ENCODE results near the gene PAX6.

Gene PAX6

DNA sequence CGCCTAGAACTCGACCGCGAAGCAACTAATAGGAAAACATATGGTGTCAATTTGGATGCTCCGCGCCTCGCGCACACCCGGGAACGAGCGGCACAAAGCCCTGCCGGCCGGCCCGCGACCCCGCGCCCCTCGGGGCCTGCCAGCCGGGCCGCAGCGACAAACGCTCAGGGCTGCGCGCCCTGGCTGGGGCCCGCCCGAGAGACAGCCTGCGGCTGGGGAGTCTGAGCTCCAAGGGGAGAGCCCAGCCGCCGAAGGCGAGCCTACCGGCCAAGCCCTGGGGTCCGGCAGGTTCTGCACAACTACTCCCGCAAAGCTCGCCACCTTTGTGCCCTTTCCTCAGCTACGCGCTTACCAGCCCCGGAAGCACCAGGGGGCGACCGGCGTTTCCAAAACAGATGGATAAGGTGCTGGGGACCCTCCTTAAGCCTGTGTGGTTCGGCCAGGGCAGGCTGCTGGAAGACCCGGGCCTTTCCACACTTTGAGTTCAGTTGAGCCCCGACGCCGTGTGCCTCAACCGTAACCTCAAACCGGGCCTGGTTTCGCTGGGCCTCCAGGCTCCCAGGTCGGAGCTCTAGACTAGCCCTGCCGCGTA, 6.0 kb downstream of the PAX6 start:
- Histone ChIP-seq H3K27ac (replicated peaks) (no peak overlapping the region), H3K4me3 (replicated peaks; ENCODE audit: insufficient read depth, low read length) (no peak overlapping the region), H3K27me3 (ENCODE audit: insufficient read depth, poor library complexity, severe bottlenecking) (peaks cover 90% of the 10 kb centered on the region)
- TF ChIP-seq POLR2AphosphoS5 (IDR thresholded peaks at IDR 0.05; ENCODE audit: low read depth) (no peak), CTCF (IDR thresholded peaks at IDR 0.05; ENCODE audit: insufficient read depth, low read length) (no peak), SPI1 (IDR thresholded peaks at IDR 0.05; ENCODE audit: borderline replicate concordance, low read depth) (no peak), REST (IDR thresholded peaks at IDR 0.05; ENCODE audit: insufficient replicate concordance, low read depth) (no peak), GABPA (IDR thresholded peaks at IDR 0.05; ENCODE audit: low read depth) (no peak)
- DNase-seq (ENCODE audit: low read depth in 1 of 2, low spot score in 1 of 2): no peak

DNA sequence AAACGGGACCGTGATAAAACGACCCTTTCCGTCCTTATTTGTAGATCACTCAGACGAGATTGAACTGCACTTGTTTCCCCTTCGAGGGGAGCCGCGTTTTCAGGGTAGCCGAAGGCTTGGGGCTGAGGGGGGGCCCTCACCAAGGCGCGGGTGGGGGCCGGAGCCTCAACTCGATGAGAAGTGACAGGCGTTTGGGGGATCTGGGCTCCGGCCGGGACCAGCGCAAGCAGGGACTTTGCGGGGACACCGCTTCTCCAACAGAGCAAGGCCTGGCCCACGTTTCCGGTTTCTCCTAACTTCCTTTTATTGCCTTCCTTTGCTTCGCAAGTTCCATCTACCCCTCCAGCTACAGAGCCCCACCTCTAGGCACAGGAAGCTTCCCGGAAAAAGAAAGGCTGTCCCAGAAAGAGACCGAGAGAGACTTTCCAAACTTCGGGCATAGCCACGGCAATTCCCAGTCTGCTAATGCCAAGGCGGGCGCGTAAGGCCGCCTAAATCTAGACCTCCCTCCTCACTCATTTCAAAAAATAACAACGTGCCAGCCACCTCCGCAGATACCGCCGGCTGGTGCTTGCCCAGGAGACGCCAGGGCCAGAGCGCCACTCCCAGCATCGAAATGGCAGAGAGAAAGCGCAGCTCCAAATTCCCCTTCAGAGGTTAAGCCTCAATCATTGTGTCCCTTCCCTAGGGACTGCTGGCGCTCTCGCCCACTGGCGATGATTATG, 6.6 kb downstream of the PAX6 start:
- DNase-seq (ENCODE audit: low read depth in 1 of 2, low spot score in 1 of 2): peak in 1 of 2 experiments; percentile 36
- no peak for TF ChIP-seq CTCF (IDR thresholded peaks at IDR 0.05; ENCODE audit: insufficient read depth, low read length)
- no peak for TF ChIP-seq REST (IDR thresholded peaks at IDR 0.05; ENCODE audit: insufficient replicate concordance, low read depth)
- no peak for TF ChIP-seq SPI1 (IDR thresholded peaks at IDR 0.05; ENCODE audit: borderline replicate concordance, low read depth)
- TF ChIP-seq GABPA (IDR thresholded peaks at IDR 0.05; ENCODE audit: low read depth): peak; percentile 13; the same call in 1 of the 2 replicates
- TF ChIP-seq POLR2AphosphoS5 (IDR thresholded peaks at IDR 0.05; ENCODE audit: low read depth): no peak

DNA sequence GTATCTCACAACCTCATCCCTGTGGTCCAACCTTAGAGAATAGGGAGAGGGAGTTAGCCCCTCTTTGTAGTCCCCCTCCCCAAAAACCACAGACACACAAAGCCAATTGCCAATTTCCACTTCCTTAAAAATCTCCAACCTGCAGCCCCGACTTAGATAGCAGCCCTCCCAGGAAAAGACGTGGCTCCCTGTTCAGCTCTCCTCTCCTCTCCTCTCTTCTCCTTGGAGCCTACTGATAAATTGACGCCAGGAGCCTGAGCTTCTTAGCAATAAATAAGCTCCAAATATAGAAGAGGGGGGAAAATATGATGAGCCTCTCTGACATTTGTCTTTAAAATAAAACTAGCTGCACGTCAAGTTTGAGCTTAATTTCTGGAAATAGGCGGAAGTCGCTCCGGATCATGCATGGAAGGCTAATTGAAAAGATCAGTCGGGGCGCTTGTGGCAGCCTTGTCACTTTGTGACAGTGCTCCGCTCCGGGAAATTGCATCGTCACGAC, 7.3 kb downstream of the PAX6 start:
- peaks cover 89% of the 10 kb centered on the region for H3K27me3 ChIP-seq (ENCODE audit: insufficient read depth, poor library complexity, severe bottlenecking)
- H3K4me3 ChIP-seq (replicated peaks; ENCODE audit: insufficient read depth, low read length): no peak overlapping the region
- TF ChIP-seq GABPA (IDR thresholded peaks at IDR 0.05; ENCODE audit: low read depth): no peak
- 0 out of 2 replicates have a peak, but pooled peaks have one; percentile 4 for TF ChIP-seq SPI1 (IDR thresholded peaks at IDR 0.05; ENCODE audit: borderline replicate concordance, low read depth)
- DNase-seq (ENCODE audit: low read depth in 1 of 2, low spot score in 1 of 2): no peak
- no peak overlapping the region for H3K27ac ChIP-seq (replicated peaks)

More for the DNA sequence above, 6.6 kb downstream of the PAX6 start:
- Histone ChIP-seq H3K4me3 (replicated peaks; ENCODE audit: insufficient read depth, low read length) (peak overlapping the region; percentile 3; the same call in 1 of the 2 replicates), H3K27ac (replicated peaks) (no peak overlapping the region), H3K27me3 (ENCODE audit: insufficient read depth, poor library complexity, severe bottlenecking) (peaks cover 91% of the 10 kb centered on the region)

Measured in HL-60 (cell line).